ENCODE measurements around the gene METAP2.

DNA sequence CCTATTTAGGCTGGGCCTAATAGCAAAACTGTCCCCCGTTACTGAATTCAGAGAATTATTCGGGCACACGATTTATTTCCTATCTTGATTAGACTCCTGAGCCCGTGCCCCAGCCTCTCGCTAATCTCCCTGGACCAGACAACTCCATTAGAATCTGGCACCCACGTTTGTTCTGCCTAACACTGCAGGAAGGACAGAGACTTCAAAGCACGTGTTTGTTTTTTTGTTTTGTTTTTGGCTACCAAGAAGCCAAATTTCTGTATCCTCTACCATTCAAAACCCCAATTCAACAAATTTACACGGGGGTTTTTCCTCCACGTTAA, 72.5 kb downstream of the METAP2 start:
- TF ChIP-seq, protein P1, sequence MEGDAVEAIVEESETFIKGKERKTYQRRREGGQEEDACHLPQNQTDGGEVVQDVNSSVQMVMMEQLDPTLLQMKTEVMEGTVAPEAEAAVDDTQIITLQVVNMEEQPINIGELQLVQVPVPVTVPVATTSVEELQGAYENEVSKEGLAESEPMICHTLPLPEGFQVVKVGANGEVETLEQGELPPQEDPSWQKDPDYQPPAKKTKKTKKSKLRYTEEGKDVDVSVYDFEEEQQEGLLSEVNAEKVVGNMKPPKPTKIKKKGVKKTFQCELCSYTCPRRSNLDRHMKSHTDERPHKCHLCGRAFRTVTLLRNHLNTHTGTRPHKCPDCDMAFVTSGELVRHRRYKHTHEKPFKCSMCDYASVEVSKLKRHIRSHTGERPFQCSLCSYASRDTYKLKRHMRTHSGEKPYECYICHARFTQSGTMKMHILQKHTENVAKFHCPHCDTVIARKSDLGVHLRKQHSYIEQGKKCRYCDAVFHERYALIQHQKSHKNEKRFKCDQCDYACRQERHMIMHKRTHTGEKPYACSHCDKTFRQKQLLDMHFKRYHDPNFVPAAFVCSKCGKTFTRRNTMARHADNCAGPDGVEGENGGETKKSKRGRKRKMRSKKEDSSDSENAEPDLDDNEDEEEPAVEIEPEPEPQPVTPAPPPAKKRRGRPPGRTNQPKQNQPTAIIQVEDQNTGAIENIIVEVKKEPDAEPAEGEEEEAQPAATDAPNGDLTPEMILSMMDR (IDR thresholded peaks at IDR 0.05; ENCODE audit: low read length): no peak
- TF ChIP-seq EZH2 (IDR thresholded peaks at IDR 0.05; ENCODE audit: borderline replicate concordance, low read length): no peak
